GM18907 (cell line): ENCODE measurements around the gene WDR82.
A peak's percentile ranks its signal among the peaks of the same experiment; 100 is the strongest.

Experiments used
- ATAC-seq: cut with Tn5 transposase; IDR thresholded peaks from one replicate; pipeline ENCODE4 v1.9.1; 2021; ENCODE audit warnings: mild to moderate bottlenecking, moderate library complexity; ENCODE audit not compliant: unreplicated experiment

The WDR82 gene

DNA sequence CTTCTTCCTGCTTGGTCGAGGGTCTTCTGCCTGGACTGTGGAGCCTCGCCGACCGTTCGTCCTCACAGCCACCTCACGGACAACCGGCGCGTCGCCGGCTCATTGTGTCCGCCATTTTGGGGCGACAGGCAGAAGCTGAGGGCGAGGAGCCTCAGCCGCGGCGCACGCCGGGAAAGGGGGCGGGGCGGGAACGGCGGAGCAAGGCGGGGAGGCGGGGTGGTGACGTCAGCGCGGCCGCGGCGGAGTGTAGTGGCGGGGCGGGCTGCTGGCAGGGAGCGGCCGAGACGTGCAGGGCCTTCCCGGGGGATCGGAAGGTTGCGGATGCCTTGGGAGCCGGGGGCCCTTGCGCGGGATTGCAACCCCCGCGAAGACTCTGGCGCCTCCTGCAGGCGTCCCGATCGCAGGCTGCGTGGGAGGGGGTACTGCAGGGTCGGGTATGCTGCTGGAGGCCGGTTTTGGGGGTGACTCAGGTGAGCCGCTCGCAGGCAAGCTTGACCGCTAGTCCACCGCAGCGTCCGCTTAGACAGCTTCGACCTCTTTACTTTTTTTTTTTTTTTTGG is at the start of gene WDR82:
Gene WDR82, minus strand, starts transcription at position 140 of the 560 bp plus-strand sequence. CDS start 288 bp downstream, outside the sequence.
- ATAC-seq, result peak; percentile 75

DNA sequence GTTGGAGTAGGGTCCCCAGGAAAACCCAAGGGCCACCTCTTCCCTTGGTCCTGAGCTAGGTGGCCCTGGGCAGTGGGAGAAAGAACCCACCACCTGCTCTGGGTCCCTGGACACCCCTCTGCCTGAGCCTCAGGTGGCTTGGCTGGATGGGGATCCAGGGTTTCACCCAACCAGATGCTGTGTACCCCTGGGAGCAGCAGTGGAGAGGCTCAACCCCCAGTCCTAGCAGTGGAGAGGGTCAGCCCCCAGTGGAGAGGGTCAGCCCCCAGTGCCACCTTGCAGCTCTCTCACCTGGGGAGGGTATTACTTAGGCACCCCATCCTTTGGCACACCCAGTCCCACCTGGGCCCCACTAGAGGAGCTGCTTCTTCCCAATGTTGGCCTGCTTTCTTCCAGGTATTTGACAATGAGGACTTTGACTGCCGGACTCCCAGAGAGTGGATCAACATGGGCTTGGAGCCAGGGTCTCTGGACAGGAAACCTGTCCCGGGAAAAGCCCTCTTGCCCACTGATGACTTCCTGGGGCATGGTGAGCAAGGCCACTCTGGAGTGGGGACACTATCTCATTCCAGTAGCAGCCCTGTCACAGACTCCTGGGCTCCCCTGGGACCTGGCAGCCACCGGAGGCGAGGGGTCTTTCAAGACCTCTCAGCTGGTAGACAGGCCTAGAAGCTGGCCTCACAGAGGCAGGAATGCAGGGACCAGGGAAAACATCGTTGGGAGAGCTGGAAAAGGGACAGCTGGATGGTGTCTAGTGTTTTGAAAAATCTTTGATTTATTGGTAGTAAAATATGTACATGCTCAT is 49.2 kb upstream of the WDR82 start:
- ATAC-seq, result no peak

DNA sequence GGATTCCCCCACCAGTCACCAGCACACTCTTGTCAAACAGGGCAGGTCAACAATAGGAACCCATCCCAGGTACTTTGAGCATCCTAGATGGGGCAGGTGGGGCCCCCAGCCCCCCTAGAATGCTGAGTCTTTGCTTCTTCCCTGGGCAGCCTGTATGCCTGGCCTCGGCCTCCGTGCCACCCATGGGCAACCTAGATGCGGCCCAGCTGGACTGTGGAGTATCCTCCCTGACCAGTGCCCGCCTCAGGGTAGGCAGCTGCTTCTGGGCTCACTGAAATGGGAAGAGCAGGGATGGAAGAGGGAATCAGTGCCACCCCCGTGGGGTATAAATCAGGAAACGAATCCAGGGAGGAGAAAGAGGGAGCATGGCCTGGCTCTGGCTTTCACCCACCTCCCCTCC is 48.5 kb upstream of the WDR82 start:
- ATAC-seq, result no peak

GRCh38 chr3:52325686-52326085 is 47.2 kb upstream of the WDR82 start:
- no peak for ATAC-seq

GRCh38 chr3:52324676-52325075 is 46.2 kb upstream of the WDR82 start:
- no peak for ATAC-seq

- no peak for ATAC-seq
These were observed 45.3 kb upstream of the WDR82 start for GRCh38 chr3:52323526-52324295.

GRCh38 chr3:52322466-52322865 is 44.0 kb upstream of the WDR82 start:
- no peak for ATAC-seq

DNA sequence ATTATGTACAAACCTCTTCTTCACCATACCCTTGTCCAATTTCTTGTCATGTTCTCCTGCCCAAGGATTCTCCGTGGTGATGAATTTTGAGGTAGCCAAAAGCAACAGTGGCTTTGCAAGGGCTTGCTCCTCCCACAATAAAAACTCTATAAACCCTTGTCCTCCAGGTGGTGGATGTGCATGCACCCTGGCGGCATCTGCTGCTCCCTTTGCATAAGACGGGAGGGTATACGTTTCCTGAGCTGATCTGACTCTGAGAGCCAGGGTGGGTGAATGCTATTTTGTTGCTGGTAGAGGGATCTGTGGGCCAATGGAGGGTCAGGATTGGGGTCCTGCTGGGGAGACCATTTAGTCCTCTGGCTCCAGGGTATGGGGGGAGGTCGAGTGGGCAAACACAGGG is 43.0 kb upstream of the WDR82 start:
- ATAC-seq, result no peak

DNA sequence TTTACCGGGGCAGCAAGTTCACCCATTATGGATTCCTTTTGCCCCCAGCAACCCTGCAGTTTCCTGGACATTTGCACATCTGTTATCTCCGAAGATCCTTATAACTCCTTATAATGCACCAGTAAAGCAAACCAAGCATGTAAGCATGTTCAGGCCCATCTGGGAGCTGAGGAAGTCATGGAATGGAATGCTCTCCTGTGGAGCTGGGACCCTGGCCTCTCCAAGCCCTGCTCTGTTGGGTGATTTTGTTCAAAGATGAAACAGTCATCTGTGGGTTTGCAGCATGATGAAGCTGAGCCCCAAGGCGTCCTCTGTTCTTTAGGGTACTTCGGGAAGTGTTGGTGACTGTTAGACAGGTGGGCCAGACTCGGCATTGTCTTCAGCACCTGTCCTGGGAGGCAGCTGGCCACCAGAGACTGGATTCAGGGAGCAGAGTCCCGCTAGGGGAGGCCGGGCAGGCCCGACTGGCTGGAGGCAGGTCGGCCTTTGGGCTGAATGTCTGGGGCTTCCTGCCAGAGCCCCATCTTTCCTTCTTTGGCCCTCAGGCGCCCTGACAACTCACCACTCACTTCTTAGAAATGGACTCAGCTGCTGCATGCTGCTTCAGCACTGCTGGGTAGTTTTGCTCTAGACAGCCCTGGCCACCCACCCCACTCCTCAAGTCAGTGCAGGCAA is 41.6 kb upstream of the WDR82 start:
- no peak for ATAC-seq

DNA sequence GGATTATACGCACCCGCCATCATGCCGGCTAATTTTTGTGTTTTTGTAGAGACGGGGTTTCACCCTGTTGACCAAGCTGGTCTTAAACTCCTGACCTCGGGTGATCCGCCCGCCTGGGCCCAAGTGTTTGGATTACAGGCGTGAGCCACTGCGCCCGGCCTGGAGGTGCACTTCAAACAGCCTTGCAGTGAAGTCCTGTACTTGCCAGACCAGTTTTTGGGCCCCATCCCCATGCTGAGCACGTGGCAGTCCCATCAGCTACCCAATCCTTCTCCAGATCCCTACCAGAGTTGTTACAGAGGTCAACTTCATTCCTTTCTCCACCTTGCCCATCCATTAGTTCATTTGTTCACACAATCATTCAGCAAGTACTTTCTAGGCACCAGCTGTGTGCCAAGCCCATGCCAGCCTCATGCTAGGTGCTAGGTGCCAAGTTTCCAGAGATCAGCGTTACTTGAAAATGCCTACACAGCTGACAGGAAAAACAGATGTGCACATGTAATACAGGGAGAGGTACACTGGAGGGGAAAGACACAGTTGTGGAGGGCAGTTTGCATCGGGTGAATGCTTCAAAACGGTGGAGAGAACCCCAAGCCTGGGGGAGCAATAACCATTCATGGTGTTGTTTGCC is 39.9 kb upstream of the WDR82 start:
- no peak for ATAC-seq

- no peak for ATAC-seq
These were observed 39.0 kb upstream of the WDR82 start for GRCh38 chr3:52317208-52318000.

- no peak for ATAC-seq
These were observed 37.7 kb upstream of the WDR82 start, which contains the start of gene DNAH1 for GRCh38 chr3:52315977-52316764. DNAH1 (plus strand) TSS chr3:52316319; CDS start chr3:52322443, 6,124 bp downstream.

DNA sequence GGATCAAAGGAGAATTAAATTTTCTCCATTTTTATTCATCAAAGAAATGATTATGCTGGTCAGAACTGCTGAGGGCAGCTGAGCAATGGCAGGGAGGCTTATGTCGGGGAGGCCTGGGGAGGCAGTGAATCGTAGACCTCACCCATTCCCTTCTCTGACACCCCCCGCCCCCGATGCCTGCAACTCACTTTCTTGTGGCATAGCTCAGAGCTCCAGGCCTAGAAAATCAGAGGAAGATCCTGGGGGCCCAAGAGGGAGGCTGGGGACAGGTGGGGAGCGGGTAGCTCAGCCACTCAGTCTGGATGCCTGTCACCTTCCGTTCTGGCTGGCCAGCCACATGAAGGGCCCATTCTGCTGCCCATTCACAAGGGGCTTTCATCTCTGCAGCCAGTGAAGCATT is 36.6 kb upstream of the WDR82 start:
- no peak for ATAC-seq

- no peak for ATAC-seq
These were observed 36.0 kb upstream of the WDR82 start for GRCh38 chr3:52314489-52314888.

DNA sequence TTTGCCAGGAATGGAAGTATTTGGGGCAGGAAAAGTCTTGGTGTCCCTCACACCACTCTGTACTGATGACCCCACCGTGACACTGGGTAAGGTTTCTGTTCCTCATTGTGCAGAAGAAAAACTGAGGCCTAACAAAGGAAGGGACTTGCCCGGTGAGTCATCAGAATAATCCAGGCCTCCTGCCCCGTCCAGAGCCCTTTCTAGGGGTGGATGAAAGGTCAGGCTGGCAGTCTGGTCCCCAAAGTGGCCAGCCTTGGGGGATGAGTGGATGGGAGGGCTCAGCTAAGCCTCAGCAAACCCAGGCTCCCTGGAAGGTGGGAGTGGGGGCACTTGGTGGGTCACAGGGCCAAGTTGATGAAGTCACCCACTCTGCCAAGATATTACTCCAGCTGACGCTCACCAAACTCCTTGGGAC is 35.3 kb upstream of the WDR82 start:
- ATAC-seq, result peak; percentile 88

DNA sequence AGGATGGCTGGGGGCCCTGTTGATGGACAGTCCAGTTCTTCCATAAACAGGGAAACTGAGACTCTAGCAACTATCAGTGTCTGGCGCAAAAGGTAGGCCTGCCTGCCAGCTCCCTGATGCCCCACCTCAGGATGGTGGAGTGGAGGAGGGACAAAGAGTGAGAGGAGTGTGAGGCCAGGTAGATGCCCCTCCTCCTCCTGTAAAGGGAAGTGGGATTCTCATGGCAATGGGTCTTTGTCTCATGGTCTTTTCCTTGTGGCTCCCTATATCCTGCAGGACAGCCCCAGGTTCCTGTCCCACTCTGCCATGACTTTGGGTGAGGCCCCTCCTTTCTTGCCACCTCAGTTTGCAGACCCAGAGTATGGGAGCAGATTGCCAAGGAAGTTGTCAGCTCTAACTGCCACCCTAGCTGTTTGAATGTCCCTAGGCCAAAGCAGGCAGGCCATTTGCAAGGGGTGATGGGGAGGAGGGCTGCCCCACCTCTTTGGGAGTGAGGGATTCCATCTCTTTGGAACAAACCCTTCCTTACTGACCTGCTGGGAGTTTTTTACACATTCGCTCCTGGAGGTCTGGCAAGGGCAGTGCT is 34.8 kb upstream of the WDR82 start:
- ATAC-seq, result no peak

- ATAC-seq, result no peak
These were observed 33.2 kb upstream of the WDR82 start for GRCh38 chr3:52311576-52312119.

- ATAC-seq, result peak; percentile 38
These were observed 32.6 kb upstream of the WDR82 start for GRCh38 chr3:52310861-52311575.
